Measurements from ENCODE around the gene SLF2.

Gene SLF2

GRCh38 chr10:100981178-100981772, 68.5 kb downstream of the SLF2 start:
- no peaks in the 10 kb centered on the region for H3K79me1 ChIP-seq (ENCODE audit: low read length)
- no peak overlapping the region for H3K14ac ChIP-seq (ENCODE audit: low read length)
- H2BK5ac ChIP-seq (ENCODE audit: low read depth, low read length, poor library complexity), result no peak overlapping the region
- no peak overlapping the region for H2BK120ac ChIP-seq (ENCODE audit: insufficient read depth, low read length, poor library complexity)
- H3K9ac ChIP-seq (ENCODE audit: low read length), result no peak overlapping the region
- no peak overlapping the region for H3K4ac ChIP-seq (ENCODE audit: low read depth, low read length)
- no peak overlapping the region for H3K18ac ChIP-seq (ENCODE audit: low read length)
- no peak overlapping the region for H4K91ac ChIP-seq (ENCODE audit: low read depth, low read length)
- DNase-seq, result no peak
- no CpG with 5 or more reads among the region's 5 CpGs for WGBS (ENCODE audit: extremely low coverage, insufficient coverage, insufficient read length)
- H3K4me2 ChIP-seq (ENCODE audit: low read length), result no peak overlapping the region
- H3K27me3 ChIP-seq (ENCODE audit: insufficient read depth, low read length), result no peaks in the 10 kb centered on the region
- H3K9me3 ChIP-seq (ENCODE audit: insufficient read depth, low read depth, low read length), result no peaks in the 10 kb centered on the region
- H4K12ac ChIP-seq (ENCODE audit: low read depth, low read length), result no peak overlapping the region
- H3K23ac ChIP-seq (ENCODE audit: low read length), result no peak overlapping the region
- H3K36me3 ChIP-seq (ENCODE audit: control insufficient read depth in 1 of 2, insufficient read depth in 2 of 2, low read length in 2 of 2), result peaks cover 30 to 41% of the 10 kb centered on the region in 2 experiments
- H2AFZ ChIP-seq (ENCODE audit: insufficient read depth, low read length, poor library complexity), result no peak overlapping the region
- no peak overlapping the region for H4K8ac ChIP-seq (ENCODE audit: low read depth, low read length)
- no peak overlapping the region for H2AK5ac ChIP-seq (ENCODE audit: low read length)
- no peak overlapping the region for H3K4me3 ChIP-seq (ENCODE audit: low read depth, low read length)
- H2BK12ac ChIP-seq (ENCODE audit: low read length), result no peak overlapping the region
- H3K79me2 ChIP-seq (ENCODE audit: control insufficient read depth, insufficient read depth, low read length, poor library complexity), result no peaks in the 10 kb centered on the region
- H3K4me1 ChIP-seq (ENCODE audit: control insufficient read depth in 1 of 2, insufficient read depth in 2 of 2, low read length in 2 of 2), result peaks cover 0 to 5% of the 10 kb centered on the region in 2 experiments
- H3K27ac ChIP-seq (ENCODE audit: low read depth, low read length), result no peak overlapping the region

DNA sequence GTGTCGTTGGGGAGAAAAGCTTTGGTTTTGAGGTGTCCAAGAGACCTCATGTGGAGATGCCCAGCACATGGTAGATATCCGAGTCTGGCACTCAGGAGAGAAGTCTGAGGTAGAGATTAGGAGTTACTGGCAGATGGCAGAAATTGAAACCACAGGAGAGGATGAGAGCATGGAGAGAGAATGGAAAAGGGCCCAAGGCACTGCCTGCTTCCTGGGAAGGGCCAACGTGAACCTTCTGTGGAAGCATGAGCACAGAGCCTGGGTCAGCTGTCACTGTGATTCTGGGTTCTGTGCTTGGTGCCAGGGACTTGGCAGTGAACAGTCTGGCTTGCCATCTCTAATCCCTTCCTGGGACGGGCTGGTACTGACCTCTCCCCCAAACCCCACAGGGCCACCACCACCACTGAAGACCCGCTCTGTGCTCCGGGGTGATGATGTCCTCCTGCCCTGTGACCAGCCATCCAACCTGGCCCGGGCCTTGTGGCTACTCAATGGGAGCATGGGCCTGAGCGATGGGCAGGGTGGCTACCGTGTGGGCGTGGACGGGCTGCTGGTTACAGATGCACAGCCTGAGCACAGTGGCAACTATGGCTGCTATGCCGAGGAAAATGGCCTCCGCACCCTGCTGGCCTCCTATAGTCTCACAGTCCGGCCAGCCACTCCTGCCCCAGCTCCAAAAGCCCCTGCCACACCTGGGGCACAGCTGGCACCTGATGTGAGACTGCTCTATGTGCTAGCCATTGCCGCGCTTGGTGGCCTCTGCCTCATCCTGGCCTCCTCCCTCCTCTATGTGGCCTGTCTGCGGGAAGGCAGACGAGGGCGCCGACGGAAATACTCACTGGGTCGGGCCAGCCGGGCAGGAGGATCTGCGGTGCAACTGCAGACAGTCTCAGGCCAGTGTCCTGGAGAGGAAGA, 70.4 kb downstream of the SLF2 start:
- Histone ChIP-seq H3K79me2 (ENCODE audit: control insufficient read depth, insufficient read depth, low read length, poor library complexity) (peaks cover 6% of the 10 kb centered on the region), H2AFZ (ENCODE audit: insufficient read depth, low read length, poor library complexity) (no peak overlapping the region), H3K23ac (ENCODE audit: low read length) (no peak overlapping the region), H3K27ac (ENCODE audit: low read depth, low read length) (no peak overlapping the region), H3K9me3 (ENCODE audit: insufficient read depth, low read depth, low read length) (no peaks in the 10 kb centered on the region), H3K4me2 (ENCODE audit: low read length) (no peak overlapping the region), H3K9ac (ENCODE audit: low read length) (no peak overlapping the region), H4K12ac (ENCODE audit: low read depth, low read length) (no peak overlapping the region), H3K14ac (ENCODE audit: low read length) (no peak overlapping the region), H3K4me3 (ENCODE audit: low read depth, low read length) (no peak overlapping the region), H2BK5ac (ENCODE audit: low read depth, low read length, poor library complexity) (no peak overlapping the region), H4K91ac (ENCODE audit: low read depth, low read length) (no peak overlapping the region), H3K18ac (ENCODE audit: low read length) (no peak overlapping the region), H2BK12ac (ENCODE audit: low read length) (no peak overlapping the region), H4K8ac (ENCODE audit: low read depth, low read length) (no peak overlapping the region), H3K79me1 (ENCODE audit: low read length) (peaks cover 5% of the 10 kb centered on the region), H2AK5ac (ENCODE audit: low read length) (no peak overlapping the region), H3K36me3 (ENCODE audit: control insufficient read depth in 1 of 2, insufficient read depth in 2 of 2, low read length in 2 of 2) (peaks cover 30 to 41% of the 10 kb centered on the region in 2 experiments), H2BK120ac (ENCODE audit: insufficient read depth, low read length, poor library complexity) (no peak overlapping the region), H3K4ac (ENCODE audit: low read depth, low read length) (no peak overlapping the region), H3K27me3 (ENCODE audit: insufficient read depth, low read length) (no peaks in the 10 kb centered on the region), H3K4me1 (ENCODE audit: control insufficient read depth in 1 of 2, insufficient read depth in 2 of 2, low read length in 2 of 2) (peaks cover 9% of the 10 kb centered on the region in 2 experiments)
- no CpG with 5 or more reads among the region's 24 CpGs for WGBS (ENCODE audit: extremely low coverage, insufficient coverage, insufficient read length)
- no peak for DNase-seq

DNA sequence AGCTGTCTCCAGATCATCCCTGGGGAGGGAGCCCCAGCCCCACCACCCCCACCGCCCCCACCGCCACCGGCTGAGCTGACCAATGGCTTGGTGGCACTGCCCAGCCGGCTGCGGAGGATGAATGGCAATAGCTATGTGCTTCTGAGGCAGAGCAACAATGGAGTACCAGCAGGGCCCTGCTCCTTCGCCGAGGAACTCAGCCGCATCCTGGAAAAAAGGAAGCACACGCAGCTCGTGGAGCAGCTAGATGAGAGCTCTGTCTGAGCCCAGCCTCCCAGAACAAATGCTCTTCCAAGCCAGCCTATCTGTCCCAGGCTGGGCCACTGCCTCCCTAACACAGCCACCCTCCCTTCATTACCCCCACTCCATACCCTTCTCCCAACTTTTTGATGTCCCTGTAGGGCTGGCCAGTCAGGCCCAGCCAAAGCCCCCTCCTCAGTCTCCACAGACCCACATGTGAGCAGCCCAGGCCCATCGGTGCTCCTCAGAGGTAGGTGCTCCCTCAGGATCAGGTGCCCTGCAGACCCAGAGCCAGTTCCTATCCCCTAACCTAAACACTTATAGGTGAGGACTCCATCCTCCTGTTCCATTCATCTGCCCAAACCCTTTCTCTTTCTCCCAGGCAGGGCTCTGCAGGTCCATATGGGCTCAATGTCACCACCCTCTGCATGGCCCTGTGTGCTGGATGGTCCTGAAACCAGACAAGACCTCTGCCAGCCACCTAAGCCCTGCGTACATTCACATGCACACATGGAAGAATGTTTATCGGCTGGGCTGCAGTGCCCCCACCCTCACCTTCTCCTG, 71.3 kb downstream of the SLF2 start:
- no peak overlapping the region for H3K14ac ChIP-seq (ENCODE audit: low read length)
- no peak overlapping the region for H4K12ac ChIP-seq (ENCODE audit: low read depth, low read length)
- no peak overlapping the region for H2BK120ac ChIP-seq (ENCODE audit: insufficient read depth, low read length, poor library complexity)
- H2BK12ac ChIP-seq (ENCODE audit: low read length), result no peak overlapping the region
- peaks cover 5% of the 10 kb centered on the region for H3K79me1 ChIP-seq (ENCODE audit: low read length)
- H2AFZ ChIP-seq (ENCODE audit: insufficient read depth, low read length, poor library complexity), result no peak overlapping the region
- H4K91ac ChIP-seq (ENCODE audit: low read depth, low read length), result no peak overlapping the region
- no peak overlapping the region for H3K9ac ChIP-seq (ENCODE audit: low read length)
- no peaks in the 10 kb centered on the region for H3K27me3 ChIP-seq (ENCODE audit: insufficient read depth, low read length)
- no peak overlapping the region for H2BK5ac ChIP-seq (ENCODE audit: low read depth, low read length, poor library complexity)
- peaks cover 9 to 10% of the 10 kb centered on the region in 2 experiments for H3K4me1 ChIP-seq (ENCODE audit: control insufficient read depth in 1 of 2, insufficient read depth in 2 of 2, low read length in 2 of 2)
- H3K18ac ChIP-seq (ENCODE audit: low read length), result no peak overlapping the region
- no peak overlapping the region for H3K4me2 ChIP-seq (ENCODE audit: low read length)
- WGBS (ENCODE audit: extremely low coverage, insufficient coverage, insufficient read length), result no CpG with 5 or more reads among the region's 13 CpGs
- H4K8ac ChIP-seq (ENCODE audit: low read depth, low read length), result no peak overlapping the region
- peaks cover 28 to 40% of the 10 kb centered on the region in 2 experiments for H3K36me3 ChIP-seq (ENCODE audit: control insufficient read depth in 1 of 2, insufficient read depth in 2 of 2, low read length in 2 of 2)
- no peak overlapping the region for H3K23ac ChIP-seq (ENCODE audit: low read length)
- no peak overlapping the region for H3K27ac ChIP-seq (ENCODE audit: low read depth, low read length)
- no peak for DNase-seq
- peaks cover 6% of the 10 kb centered on the region for H3K79me2 ChIP-seq (ENCODE audit: control insufficient read depth, insufficient read depth, low read length, poor library complexity)
- H3K4ac ChIP-seq (ENCODE audit: low read depth, low read length), result no peak overlapping the region
- no peak overlapping the region for H3K4me3 ChIP-seq (ENCODE audit: low read depth, low read length)
- no peak overlapping the region for H2AK5ac ChIP-seq (ENCODE audit: low read length)
- no peaks in the 10 kb centered on the region for H3K9me3 ChIP-seq (ENCODE audit: insufficient read depth, low read depth, low read length)

GRCh38 chr10:100984672-100985177, 72.0 kb downstream of the SLF2 start:
- DNase-seq, result no peak

More at GRCh38 chr10:100984672-100985177, 72.0 kb downstream of the SLF2 start:
- H3K79me2 ChIP-seq (ENCODE audit: control insufficient read depth, insufficient read depth, low read length, poor library complexity), result peaks cover 6% of the 10 kb centered on the region
- no peak overlapping the region for H2BK5ac ChIP-seq (ENCODE audit: low read depth, low read length, poor library complexity)
- H2BK120ac ChIP-seq (ENCODE audit: insufficient read depth, low read length, poor library complexity), result no peak overlapping the region
- no peak overlapping the region for H2BK12ac ChIP-seq (ENCODE audit: low read length)
- no peak overlapping the region for H4K91ac ChIP-seq (ENCODE audit: low read depth, low read length)
- H3K4me1 ChIP-seq (ENCODE audit: control insufficient read depth in 1 of 2, insufficient read depth in 2 of 2, low read length in 2 of 2), result peaks cover 9 to 10% of the 10 kb centered on the region in 2 experiments
- H3K14ac ChIP-seq (ENCODE audit: low read length), result no peak overlapping the region
- H3K79me1 ChIP-seq (ENCODE audit: low read length), result peaks cover 5% of the 10 kb centered on the region
- no peak overlapping the region for H3K4ac ChIP-seq (ENCODE audit: low read depth, low read length)
- no peak overlapping the region for H2AK5ac ChIP-seq (ENCODE audit: low read length)
- no peak overlapping the region for H3K4me2 ChIP-seq (ENCODE audit: low read length)
- H4K8ac ChIP-seq (ENCODE audit: low read depth, low read length), result no peak overlapping the region
- WGBS (ENCODE audit: extremely low coverage, insufficient coverage, insufficient read length), result no CpG with 5 or more reads among the region's 2 CpGs
- H3K23ac ChIP-seq (ENCODE audit: low read length), result no peak overlapping the region
- no peaks in the 10 kb centered on the region for H3K9me3 ChIP-seq (ENCODE audit: insufficient read depth, low read depth, low read length)
- H3K27ac ChIP-seq (ENCODE audit: low read depth, low read length), result no peak overlapping the region
- no peak overlapping the region for H3K4me3 ChIP-seq (ENCODE audit: low read depth, low read length)
- no peak overlapping the region for H3K18ac ChIP-seq (ENCODE audit: low read length)
- no peak overlapping the region for H4K12ac ChIP-seq (ENCODE audit: low read depth, low read length)
- H2AFZ ChIP-seq (ENCODE audit: insufficient read depth, low read length, poor library complexity), result no peak overlapping the region
- peaks cover 29 to 44% of the 10 kb centered on the region in 2 experiments for H3K36me3 ChIP-seq (ENCODE audit: control insufficient read depth in 1 of 2, insufficient read depth in 2 of 2, low read length in 2 of 2)
- H3K9ac ChIP-seq (ENCODE audit: low read length), result no peak overlapping the region
- no peaks in the 10 kb centered on the region for H3K27me3 ChIP-seq (ENCODE audit: insufficient read depth, low read length)
